Gastroesophageal sphincter (tissue), 4 donors: ENCODE measurements around the gene KDM4C. TPM values are rescaled to one million over a fixed set of nuclear protein-coding genes. Genes with fewer than 3 reads are reported as not detected.

Experiments used
- ATAC-seq: fragments of 150-250 bp; one replicate; pipeline ENCODE4 v1.9.1; 2016; ENCODE audit warnings: mild to moderate bottlenecking, moderate library complexity
- H3K27ac ChIP-seq, 4 donors: fragments of 200-600 bp; sonication (generic) in 3 of 4; 1 replicate in 3 of 4; 2 replicates in 1 of 4; pipeline ENCODE4 v1.5.1; 2016 to 2019
- H3K27me3 ChIP-seq: fragments of 200-600 bp; sonication (generic); one replicate; pipeline ENCODE4 v1.5.1; 2019
- H3K36me3 ChIP-seq, 2 donors: fragments of 200-600 bp; sonication (generic); one replicate each; pipeline ENCODE4 v1.5.1; 2019; ENCODE audit warnings: control low read depth in 1 of 2
- H3K4me1 ChIP-seq, 3 donors: fragments of 200-600 bp; sonication (generic); 1 replicate in 2 of 3; 2 replicates in 1 of 3; pipeline ENCODE4 v1.5.1; 2016 to 2019; ENCODE audit warnings: control low read depth in 2 of 3
- H3K4me3 ChIP-seq, 2 donors: fragments of 200-600 bp; sonication (generic); one replicate each; pipeline ENCODE4 v1.5.1; 2019; ENCODE audit warnings: mild to moderate bottlenecking in 1 of 2, moderate library complexity in 1 of 2
- H3K9me3 ChIP-seq, 3 donors: fragments of 200-600 bp; sonication (generic); one replicate each; pipeline ENCODE4 v1.5.1; 2017 to 2019; ENCODE audit warnings: control low read depth in 2 of 3
- EP300 ChIP-seq: sonication (generic); formaldehyde crosslinking; IDR thresholded peaks from one replicate; pipeline ENCODE4 v1.6.1; 2017; ENCODE audit warnings: antibody characterized with exemption, mild to moderate bottlenecking
- POLR2A ChIP-seq, 2 donors: fragments of 450-650 bp; IDR thresholded peaks; one replicate each; pipeline ENCODE4 v1.6.1; 2017; ENCODE audit warnings: antibody characterized with exemption in 2 of 2, mild to moderate bottlenecking in 2 of 2, moderate library complexity in 1 of 2
- POLR2AphosphoS5 ChIP-seq: sonication (generic); formaldehyde crosslinking; IDR thresholded peaks from one replicate; pipeline ENCODE4 v1.6.1; 2017; ENCODE audit warnings: antibody characterized with exemption
- WGBS, 2 donors: methylation state at CpG; one replicate each; pipeline ENCODE4 v1.1.5; 2018; ENCODE audit warnings: low coverage in 1 of 2; 5-methylcytosine and 5-hydroxymethylcytosine counted together
- total RNA-seq, 4 donors: library from RNA; depleted of rRNA; stranded (reverse); fragments of >200 nt; gene quantifications; one replicate each; pipeline ENCODE4 v1.1.0, GENCODE V29; 2016
- TF ChIP-seq, protein P1 (sequence below), 4 experiments: fragments of 200-600 bp in 2 of 4; fragments of 450-650 bp in 2 of 4; sonication (generic) in 1 of 4; IDR thresholded peaks; one replicate each; pipeline ENCODE4 v1.5.1; 2017 to 2019; ENCODE audit warnings: antibody characterized with exemption in 4 of 4, mild to moderate bottlenecking in 2 of 4, moderate library complexity in 2 of 4

The KDM4C gene
- total RNA-seq, 4 donors from 2014 or later, result 17.7 to 65.2 (median 29.5) TPM

DNA sequence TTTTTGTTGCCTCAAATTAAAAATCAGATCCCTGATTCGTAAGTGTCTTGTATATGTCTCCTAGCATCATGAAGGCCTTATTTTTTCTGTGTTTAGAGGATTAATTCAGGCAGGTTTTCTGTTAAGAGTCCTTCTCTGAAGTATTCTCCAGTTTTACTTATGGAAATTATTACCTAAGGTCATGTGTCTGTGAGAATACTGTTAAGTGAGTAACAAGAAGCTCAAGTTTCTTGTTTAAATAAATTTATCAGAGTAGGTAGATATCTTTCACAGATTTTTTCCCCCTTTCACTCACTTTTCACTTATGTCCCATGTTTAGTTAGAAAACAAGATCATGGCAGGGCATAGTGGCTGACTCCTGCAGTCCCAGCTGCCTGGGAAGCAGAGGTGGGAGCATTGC, 233.6 kb downstream of the KDM4C start:
- H3K27me3 ChIP-seq, result no peaks in the 10 kb centered on the region
- no peaks in the 10 kb centered on the region for H3K9me3 ChIP-seq
- no peak for ATAC-seq
- H3K27ac ChIP-seq, result no peak overlapping the region
- 89 to 100% methylated on average over 1 of the region's 1 CpG for WGBS, 2 donors
- H3K4me1 ChIP-seq, result no peaks in the 10 kb centered on the region
- TF ChIP-seq POLR2AphosphoS5 (no peak), POLR2A (IDR thresholded peaks at IDR 0.05) (no peak)
- TF ChIP-seq, protein P1, sequence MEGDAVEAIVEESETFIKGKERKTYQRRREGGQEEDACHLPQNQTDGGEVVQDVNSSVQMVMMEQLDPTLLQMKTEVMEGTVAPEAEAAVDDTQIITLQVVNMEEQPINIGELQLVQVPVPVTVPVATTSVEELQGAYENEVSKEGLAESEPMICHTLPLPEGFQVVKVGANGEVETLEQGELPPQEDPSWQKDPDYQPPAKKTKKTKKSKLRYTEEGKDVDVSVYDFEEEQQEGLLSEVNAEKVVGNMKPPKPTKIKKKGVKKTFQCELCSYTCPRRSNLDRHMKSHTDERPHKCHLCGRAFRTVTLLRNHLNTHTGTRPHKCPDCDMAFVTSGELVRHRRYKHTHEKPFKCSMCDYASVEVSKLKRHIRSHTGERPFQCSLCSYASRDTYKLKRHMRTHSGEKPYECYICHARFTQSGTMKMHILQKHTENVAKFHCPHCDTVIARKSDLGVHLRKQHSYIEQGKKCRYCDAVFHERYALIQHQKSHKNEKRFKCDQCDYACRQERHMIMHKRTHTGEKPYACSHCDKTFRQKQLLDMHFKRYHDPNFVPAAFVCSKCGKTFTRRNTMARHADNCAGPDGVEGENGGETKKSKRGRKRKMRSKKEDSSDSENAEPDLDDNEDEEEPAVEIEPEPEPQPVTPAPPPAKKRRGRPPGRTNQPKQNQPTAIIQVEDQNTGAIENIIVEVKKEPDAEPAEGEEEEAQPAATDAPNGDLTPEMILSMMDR (IDR thresholded peaks at IDR 0.05), result no peak
- peaks cover 0 to 89% of the 10 kb centered on the region in 2 donors for H3K36me3 ChIP-seq
- H3K4me3 ChIP-seq, result no peak overlapping the region

DNA sequence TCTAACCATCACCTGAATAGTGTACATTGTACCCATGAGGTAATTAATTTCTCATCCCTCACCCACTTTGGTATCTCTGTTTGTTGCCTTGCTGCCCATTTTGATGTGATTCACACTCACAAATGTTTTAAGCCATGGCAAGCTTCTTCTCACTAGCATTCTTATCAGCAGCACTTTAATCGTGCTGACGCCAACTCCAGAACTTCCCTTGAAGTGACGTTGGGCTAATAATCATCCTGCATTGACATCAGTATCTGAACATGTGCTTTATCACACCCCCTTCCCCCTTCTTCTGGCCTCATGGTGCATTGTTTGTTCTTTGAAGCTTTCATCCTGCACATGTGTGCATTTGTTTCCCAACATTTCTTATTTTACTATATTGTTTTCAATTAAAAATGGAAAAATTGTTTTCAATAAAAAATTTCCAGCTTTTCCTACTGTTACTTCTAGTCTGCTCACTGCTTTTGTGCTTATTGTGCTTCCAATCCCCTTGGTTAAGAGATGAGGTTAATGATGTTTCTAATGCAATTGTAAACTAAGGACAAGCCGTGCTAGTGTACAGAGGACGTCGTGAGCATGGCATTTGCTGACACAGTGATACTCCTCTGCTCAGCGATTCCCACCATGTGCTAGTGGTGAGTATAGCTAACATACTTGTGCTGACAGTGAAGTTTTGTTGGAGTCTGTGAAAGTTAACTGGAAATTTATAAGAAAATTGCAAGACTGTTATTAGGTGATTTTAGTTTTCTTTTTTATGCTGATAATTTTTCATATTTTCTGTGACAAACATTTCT, 238.5 kb downstream of the KDM4C start:
- H3K4me1 ChIP-seq, result no peaks in the 10 kb centered on the region
- no peak overlapping the region for H3K4me3 ChIP-seq
- no peaks in the 10 kb centered on the region for H3K9me3 ChIP-seq
- H3K27ac ChIP-seq, result no peak overlapping the region
- no peak for ATAC-seq
- TF ChIP-seq POLR2AphosphoS5 (no peak), EP300 (no peak), POLR2A (IDR thresholded peaks at IDR 0.05) (no peak)
- TF ChIP-seq, protein P1 (IDR thresholded peaks at IDR 0.05), result no peak
- peaks cover 0 to 62% of the 10 kb centered on the region in 2 donors for H3K36me3 ChIP-seq
- 75 to 89% methylated on average over 7 of the region's 7 CpGs for WGBS, 2 donors
- no peaks in the 10 kb centered on the region for H3K27me3 ChIP-seq

DNA sequence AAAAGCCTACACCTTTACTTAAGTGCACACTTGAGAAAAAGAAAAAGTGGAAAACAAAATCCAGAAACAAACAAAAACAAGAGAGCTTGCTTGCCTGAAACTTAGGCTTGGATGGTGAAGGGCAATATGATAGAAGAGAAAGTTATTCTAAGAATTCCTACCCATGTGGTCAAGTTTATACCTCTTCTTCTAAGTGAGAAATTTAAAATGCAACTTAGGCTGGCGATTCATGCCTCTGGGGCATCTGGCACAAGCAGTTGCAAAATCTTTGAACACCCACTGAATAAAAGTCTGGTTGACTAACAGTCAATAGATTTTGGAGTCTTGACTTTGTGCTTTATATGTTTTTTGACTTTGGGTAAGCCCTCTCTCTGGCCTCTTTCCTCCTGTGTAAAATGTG, 239.6 kb downstream of the KDM4C start:
- ATAC-seq, result no peak

DNA sequence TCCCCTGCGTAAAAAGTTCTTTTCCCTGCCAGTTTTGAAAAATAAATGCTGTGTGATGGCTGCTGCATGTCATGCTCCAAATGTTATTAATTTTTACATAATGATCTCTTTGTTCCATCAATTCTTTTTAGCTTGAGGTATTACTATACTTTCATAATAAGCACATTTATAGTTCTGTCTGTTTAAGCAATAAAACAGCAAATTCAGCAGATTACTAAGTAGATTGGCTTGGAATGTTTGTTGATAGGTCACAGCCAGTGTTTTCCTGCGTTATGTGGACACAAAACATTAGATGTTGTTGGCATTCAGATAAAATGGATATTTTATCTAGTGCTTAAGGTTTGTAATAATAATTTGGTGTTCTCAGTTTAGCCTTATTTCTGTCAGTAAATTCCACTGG, 242.0 kb downstream of the KDM4C start:
- ATAC-seq, result no peak
- no peak overlapping the region for H3K4me3 ChIP-seq
- H3K36me3 ChIP-seq, result peaks cover 0 to 37% of the 10 kb centered on the region in 2 donors
- no peaks in the 10 kb centered on the region for H3K9me3 ChIP-seq
- H3K4me1 ChIP-seq, result no peaks in the 10 kb centered on the region
- TF ChIP-seq POLR2AphosphoS5 (no peak), EP300 (no peak), POLR2A (IDR thresholded peaks at IDR 0.05) (no peak)
- TF ChIP-seq, protein P1 (IDR thresholded peaks at IDR 0.05), result no peak
- H3K27ac ChIP-seq, result no peak overlapping the region
- 84 to 94% methylated on average over 2 of the region's 2 CpGs for WGBS, 2 donors
- no peaks in the 10 kb centered on the region for H3K27me3 ChIP-seq

More for the DNA sequence above, 239.6 kb downstream of the KDM4C start:
- peaks cover 0 to 52% of the 10 kb centered on the region in 2 donors for H3K36me3 ChIP-seq
- H3K4me3 ChIP-seq, result no peak overlapping the region
- H3K27ac ChIP-seq, result no peak overlapping the region
- TF ChIP-seq EP300 (no peak), POLR2A (IDR thresholded peaks at IDR 0.05) (no peak), POLR2AphosphoS5 (no peak)
- TF ChIP-seq, protein P1 (IDR thresholded peaks at IDR 0.05), result no peak
- 71 to 100% methylated on average over 1 of the region's 1 CpG for WGBS, 2 donors
- H3K9me3 ChIP-seq, result no peaks in the 10 kb centered on the region
- H3K27me3 ChIP-seq, result no peaks in the 10 kb centered on the region
- no peaks in the 10 kb centered on the region for H3K4me1 ChIP-seq

DNA sequence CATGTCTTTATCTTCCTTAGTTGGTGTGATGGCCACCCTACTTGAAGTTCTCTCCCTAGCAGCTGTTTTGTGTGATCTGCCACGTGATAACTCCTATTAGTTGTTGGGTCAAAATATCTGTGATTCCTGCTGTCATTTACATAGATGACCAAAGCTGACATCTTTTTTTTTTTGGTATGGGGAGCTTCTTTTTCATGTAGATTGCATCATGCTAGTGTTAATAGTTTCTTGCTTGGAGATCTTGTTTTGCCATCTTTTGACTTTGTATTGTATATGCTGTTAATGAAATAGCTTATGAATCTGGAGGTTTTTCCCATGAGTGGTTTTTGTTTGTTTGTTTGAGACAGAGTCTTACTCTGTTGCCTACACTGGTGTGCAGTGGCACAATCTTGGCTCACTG, 243.8 kb downstream of the KDM4C start:
- no peak overlapping the region for H3K4me3 ChIP-seq
- no peaks in the 10 kb centered on the region for H3K27me3 ChIP-seq
- peaks cover 0 to 19% of the 10 kb centered on the region in 2 donors for H3K36me3 ChIP-seq
- no peak overlapping the region for H3K27ac ChIP-seq
- WGBS, 2 donors, result 71 to 76% methylated on average over 1 of the region's 1 CpG
- no peaks in the 10 kb centered on the region for H3K4me1 ChIP-seq
- no peaks in the 10 kb centered on the region for H3K9me3 ChIP-seq
- TF ChIP-seq EP300 (no peak), POLR2AphosphoS5 (no peak), POLR2A (IDR thresholded peaks at IDR 0.05) (no peak)
- TF ChIP-seq, protein P1 (IDR thresholded peaks at IDR 0.05), result no peak
- no peak for ATAC-seq
